ENCODE results near the gene RSPH1. TPM values are rescaled to one million over a fixed set of nuclear protein-coding genes. Genes with fewer than 3 reads are reported as not detected.

Gene RSPH1
- not detected in 2 replicates for total RNA-seq

DNA sequence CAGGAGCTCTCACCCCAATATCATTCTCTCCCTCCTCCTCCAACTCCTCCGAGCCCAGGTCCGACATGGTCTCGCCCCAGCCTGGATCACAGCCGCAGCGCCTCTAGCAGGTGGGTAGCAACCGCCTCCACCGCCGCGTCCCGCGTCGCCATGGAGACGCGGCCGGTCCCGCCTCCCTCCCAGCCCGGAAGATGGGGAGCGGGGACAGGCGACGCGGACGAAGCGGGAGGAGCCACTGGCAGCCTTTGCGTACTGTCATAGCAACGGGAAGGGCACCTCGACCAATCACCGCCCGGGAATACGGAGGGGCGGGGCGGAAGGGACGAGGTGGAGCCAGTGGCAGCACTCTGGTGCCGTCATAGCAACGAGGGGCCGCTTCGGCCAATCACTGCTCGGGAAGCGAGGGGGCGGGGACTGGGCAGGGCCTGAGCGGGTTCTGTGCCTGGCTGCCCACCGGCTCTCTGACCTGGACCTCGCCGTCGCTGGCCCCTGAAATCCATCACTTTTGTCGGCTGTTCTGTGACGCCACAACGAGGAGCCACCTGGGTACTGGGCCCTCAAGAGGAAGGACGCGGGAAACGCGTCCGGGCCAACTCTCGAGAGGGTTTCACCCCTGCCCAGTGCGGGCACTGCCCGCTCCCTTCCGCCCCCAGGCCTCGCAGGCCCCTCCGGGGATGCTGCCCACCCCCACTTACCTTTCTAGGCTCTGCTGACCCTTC, at the start of gene RSPH1:
Gene RSPH1, minus strand, starts transcription at position 105 of the 719 bp plus-strand sequence. Its CDS starts 38 bp downstream, at position 67.

GRCh38 chr21:42513151-42513984, 17.3 kb upstream of the RSPH1 start, which contains the start of gene SLC37A1:
TSS of gene SLC37A1 (plus strand) at chr21:42513852. CDS start at chr21:42518455, 4,603 bp downstream.

Other genes with a start within 250 kb of the RSPH1 start
- 0.52 TPM in 1 of 2 replicates, not detected in the other for gene TFF3, start 180.8 kb downstream of the RSPH1 start, total RNA-seq
- not detected in 2 replicates for gene TFF2, start 145.2 kb downstream of the RSPH1 start, total RNA-seq
- gene TFF1, start 129.7 kb downstream of the RSPH1 start, total RNA-seq: not detected in 2 replicates
- gene TMPRSS3, start 100.2 kb downstream of the RSPH1 start, total RNA-seq: not detected in 2 replicates
- not detected in 2 replicates for gene UBASH3A, start 92.3 kb downstream of the RSPH1 start, total RNA-seq
- 2.0 and 4.0 TPM in 2 replicates for gene SLC37A1, start 17.6 kb upstream of the RSPH1 start, total RNA-seq
- gene PDE9A, start 157.4 kb upstream of the RSPH1 start, total RNA-seq: 4.1 and 6.9 TPM in 2 replicates

Data from epithelial cell of alveolus of lung (primary cell).